Mucosa of descending colon (tissue), 3 donors: Measurements from ENCODE around the gene SLC6A3. TPM values are rescaled to one million over a fixed set of nuclear protein-coding genes. Genes with fewer than 3 reads are reported as not detected.

ENCODE experiments used
- ATAC-seq: fragments of 200-7000 bp; cut with Tn5 transposase; one replicate; pipeline ENCODE4 v1.9.1; 2020; ENCODE audit warnings: mild to moderate bottlenecking, moderate library complexity
- DNase-seq, 3 donors: peaks; one replicate each; pipeline ENCODE4 v3.0.0-alpha.2; 2020
- H3K36me3 ChIP-seq: fragments of 200-600 bp; one replicate; pipeline ENCODE4 v1.8.0; 2021; ENCODE audit warnings: low read depth, mild to moderate bottlenecking
- H3K4me1 ChIP-seq: fragments of 200-600 bp; one replicate; pipeline ENCODE4 v1.8.0; 2021; ENCODE audit warnings: low read depth, mild to moderate bottlenecking
- H3K4me3 ChIP-seq: fragments of 200-600 bp; one replicate; pipeline ENCODE4 v1.8.0; 2021; ENCODE audit warnings: mild to moderate bottlenecking
- H3K9me3 ChIP-seq: fragments of 200-600 bp; one replicate; pipeline ENCODE4 v1.8.0; 2021; ENCODE audit warnings: mild to moderate bottlenecking
- intact Hi-C, 2 donors: fragments of 100-400 bp; cut with DNase I in 1 of 2; cut with micrococcal nuclease in 1 of 2; formaldehyde crosslinking; loops; one replicate each; pipeline versions ENCODE4 v1.11.0 to v1.11.1; 2022; cut with DNase I, micrococcal nuclease
- total RNA-seq, 3 donors: library from RNA; stranded (reverse); fragmentation: NEBNext Ultra II Directional in 2 of 3; extraction: Animal tissue kit (Norgen Biotek cat#: 25700) in 2 of 3; gene quantifications; one replicate each; pipeline versions ENCODE4 v1.2.1 to v1.2.4, GENCODE V29; 2021 to 2023
- TF ChIP-seq, protein P1 (sequence below): fragments of 200-600 bp; IDR thresholded peaks from one replicate; pipeline ENCODE4 v1.8.0; 2022; ENCODE audit warnings: antibody characterized with exemption, mild to moderate bottlenecking
- donor health status: DM: no; HTN: no; CAD: no; lungs with moderate emphysema.
- donor health status: DM: no; HTN: no; CAD: no.
- donor health status: DM: no; HTN: yes; CAD: no.

SLC6A3 gene
- total RNA-seq, 3 donors from 2014 or later = not detected

DNA sequence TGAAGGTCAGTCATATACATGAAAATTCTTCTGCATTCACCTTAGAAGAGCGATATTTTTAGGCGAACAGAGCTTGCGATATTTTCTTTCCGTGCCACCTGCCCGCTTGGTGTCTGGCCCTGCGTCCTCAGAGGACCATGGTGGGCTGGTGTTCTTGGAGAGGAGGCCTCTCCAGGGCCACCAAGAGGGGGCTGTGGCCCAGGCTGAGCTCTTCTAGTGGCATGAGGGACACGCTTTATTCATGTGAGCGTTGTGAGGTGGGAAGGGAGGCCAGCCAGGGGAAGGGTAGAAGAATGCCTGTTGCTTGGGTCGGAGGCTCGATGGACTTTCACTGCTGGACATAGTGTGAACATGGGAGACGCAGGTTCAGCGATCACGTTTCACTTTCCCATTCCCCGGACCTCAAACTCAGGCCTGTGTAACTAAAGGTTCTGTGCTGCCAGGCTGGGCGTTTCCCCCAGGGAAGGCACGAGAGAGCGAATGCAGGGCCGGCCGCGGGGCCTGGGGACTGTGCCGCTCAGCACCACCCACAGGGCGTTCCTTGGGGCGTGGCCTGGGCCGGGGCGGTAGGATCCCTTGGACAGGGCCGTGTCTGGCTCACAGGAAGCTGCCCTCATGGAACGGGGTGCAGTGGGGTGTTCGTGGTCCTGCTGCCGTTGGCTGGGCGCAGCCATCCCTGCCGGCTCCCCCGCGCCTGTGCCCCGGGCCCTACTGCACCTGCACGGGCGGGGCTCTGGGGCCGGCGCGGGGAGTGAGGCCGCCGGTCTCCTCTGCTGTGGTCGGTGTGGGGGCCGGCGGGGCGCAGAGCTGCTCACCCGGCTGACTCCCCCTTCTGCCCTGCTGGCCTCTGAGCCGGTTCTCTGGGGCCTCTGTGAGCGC, 59.6 kb downstream of the SLC6A3 start:
- Histone ChIP-seq H3K9me3 (no peaks in the 10 kb centered on the region), H3K36me3 (no peaks in the 10 kb centered on the region), H3K4me3 (peak overlapping the region; percentile 26), H3K4me1 (peaks cover 10% of the 10 kb centered on the region)
- intact Hi-C loops = loop anchor here in 1 of 2 donors (10.0 kb wide), 1 partner anchor 259 kb away; no protein-coding TSS in a partner anchor
- DNase-seq (peak; percentile 95 to 96 (median 96)), ATAC-seq (peak; percentile 97)
- TF ChIP-seq, protein P1, sequence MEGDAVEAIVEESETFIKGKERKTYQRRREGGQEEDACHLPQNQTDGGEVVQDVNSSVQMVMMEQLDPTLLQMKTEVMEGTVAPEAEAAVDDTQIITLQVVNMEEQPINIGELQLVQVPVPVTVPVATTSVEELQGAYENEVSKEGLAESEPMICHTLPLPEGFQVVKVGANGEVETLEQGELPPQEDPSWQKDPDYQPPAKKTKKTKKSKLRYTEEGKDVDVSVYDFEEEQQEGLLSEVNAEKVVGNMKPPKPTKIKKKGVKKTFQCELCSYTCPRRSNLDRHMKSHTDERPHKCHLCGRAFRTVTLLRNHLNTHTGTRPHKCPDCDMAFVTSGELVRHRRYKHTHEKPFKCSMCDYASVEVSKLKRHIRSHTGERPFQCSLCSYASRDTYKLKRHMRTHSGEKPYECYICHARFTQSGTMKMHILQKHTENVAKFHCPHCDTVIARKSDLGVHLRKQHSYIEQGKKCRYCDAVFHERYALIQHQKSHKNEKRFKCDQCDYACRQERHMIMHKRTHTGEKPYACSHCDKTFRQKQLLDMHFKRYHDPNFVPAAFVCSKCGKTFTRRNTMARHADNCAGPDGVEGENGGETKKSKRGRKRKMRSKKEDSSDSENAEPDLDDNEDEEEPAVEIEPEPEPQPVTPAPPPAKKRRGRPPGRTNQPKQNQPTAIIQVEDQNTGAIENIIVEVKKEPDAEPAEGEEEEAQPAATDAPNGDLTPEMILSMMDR = no peak

DNA sequence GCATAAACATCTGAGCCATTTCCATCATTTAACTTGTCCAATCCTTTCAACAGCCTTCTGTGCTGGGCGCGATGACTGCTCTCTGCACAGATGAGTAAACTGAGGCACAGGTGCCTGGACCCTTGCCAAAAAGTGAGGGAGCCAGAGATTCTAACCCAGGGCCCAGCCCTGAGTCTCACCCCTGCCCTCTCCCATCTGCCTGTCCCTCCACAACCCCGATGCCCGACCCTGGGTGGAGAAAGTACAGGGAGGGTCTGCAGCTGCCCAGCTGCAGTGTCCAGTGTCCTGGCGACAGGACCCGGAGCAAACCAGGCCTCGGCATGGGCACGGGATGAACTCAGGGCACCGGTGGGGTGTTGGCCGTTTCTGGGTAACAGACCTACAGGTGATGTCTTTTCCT, 60.7 kb downstream of the SLC6A3 start:
- intact Hi-C loops = loop anchor here in 1 of 2 donors (10.0 kb wide), 1 partner anchor 260 kb away; no protein-coding TSS in a partner anchor
- Histone ChIP-seq H3K36me3 (no peaks in the 10 kb centered on the region), H3K4me3 (no peak overlapping the region), H3K4me1 (peaks cover 14% of the 10 kb centered on the region), H3K9me3 (no peaks in the 10 kb centered on the region)
- TF ChIP-seq, protein P1 = no peak
- ATAC-seq (no peak), DNase-seq (no peak)

DNA sequence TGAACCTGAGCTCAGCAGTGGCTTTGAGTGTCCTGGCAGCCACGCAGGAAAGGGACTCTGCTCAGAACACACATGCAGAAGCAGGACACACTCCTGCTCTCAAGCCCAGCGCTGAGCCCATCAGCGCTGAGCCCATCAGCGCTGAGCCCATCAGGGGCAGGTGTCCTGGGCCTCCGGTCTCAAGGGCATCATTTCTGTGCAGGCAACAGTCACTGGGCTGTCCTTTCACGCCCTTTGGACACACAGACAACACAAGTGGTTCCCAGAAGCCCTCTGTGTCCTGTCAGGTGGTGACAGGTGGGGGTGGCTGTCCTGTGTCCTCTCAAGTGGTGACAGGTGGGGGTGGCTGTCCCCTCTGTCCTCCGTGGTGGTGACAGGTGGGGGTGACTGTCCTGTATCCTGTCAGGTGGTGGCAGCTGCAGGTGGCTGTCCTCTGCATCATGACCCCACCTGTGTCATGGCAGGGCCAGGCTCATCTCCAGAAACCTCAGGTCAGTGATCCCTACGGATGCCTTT, 61.3 kb downstream of the SLC6A3 start:
- intact Hi-C loops = loop anchor here in 1 of 2 donors (10.0 kb wide), 1 partner anchor 261 kb away; no protein-coding TSS in a partner anchor
- ATAC-seq = no peak
- peaks cover 14% of the 10 kb centered on the region for H3K4me1 ChIP-seq
- no peak for DNase-seq
- H3K36me3 ChIP-seq = no peaks in the 10 kb centered on the region
- H3K4me3 ChIP-seq = no peak overlapping the region
- TF ChIP-seq, protein P1 = no peak
- no peaks in the 10 kb centered on the region for H3K9me3 ChIP-seq

DNA sequence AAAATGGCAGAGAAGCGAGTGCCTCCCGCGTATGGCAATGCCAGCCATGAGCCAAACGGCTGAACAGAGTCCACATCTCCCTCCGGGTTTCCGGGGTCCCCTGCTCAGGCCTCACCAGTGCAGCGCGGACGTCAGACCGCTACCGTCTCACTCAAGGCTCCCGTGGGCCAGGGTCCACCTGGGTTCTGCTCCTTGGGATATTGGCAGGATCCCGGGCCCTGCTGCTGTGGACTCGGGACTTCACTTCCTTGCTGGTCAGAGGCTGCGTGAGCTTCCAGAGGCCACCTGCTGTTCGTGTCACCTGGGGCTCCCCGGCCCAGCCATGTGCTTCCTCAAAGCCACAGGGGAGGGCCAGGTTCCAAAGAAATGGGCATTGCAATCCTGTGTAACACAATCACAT, 61.9 kb downstream of the SLC6A3 start:
- no peak for ATAC-seq
- no peaks in the 10 kb centered on the region for H3K9me3 ChIP-seq
- intact Hi-C loops = loop anchor here in 1 of 2 donors (10.0 kb wide), 1 partner anchor 261 kb away; no protein-coding TSS in a partner anchor

DNA sequence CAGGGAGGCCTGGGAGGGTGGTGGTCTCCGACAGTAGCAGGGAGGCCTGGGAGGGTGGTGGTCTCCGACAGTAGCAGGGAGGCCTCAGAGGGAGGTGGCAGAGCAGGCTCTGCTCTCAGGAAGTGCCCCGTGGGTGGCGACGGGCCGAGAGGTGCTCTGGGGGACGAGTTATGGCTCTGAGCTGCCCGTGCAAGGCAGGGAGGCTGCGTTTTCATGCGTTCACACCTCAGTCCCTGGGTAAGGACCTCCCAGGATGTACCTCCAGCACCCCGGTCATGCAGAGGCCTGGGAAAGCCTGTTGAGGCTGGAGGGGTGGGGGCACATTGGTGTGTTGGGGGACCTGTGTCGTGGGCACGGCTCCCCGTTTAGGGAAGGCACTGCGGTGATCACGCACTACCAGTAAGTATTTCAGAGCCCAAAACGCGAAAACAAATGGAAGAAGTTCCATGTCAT, 63.0 kb downstream of the SLC6A3 start:
- TF ChIP-seq, protein P1 = no peak
- Histone ChIP-seq H3K4me3 (no peak overlapping the region), H3K36me3 (no peaks in the 10 kb centered on the region), H3K4me1 (peaks cover 14% of the 10 kb centered on the region), H3K9me3 (no peaks in the 10 kb centered on the region)
- intact Hi-C loops = loop anchor here in 1 of 2 donors (10.0 kb wide), 1 partner anchor 263 kb away; no protein-coding TSS in a partner anchor
- DNase-seq (no peak), ATAC-seq (no peak)

More for the DNA sequence above, 61.9 kb downstream of the SLC6A3 start:
- TF ChIP-seq, protein P1 = no peak
- Histone ChIP-seq H3K4me1 (peaks cover 14% of the 10 kb centered on the region), H3K4me3 (no peak overlapping the region), H3K36me3 (no peaks in the 10 kb centered on the region)
- no peak for DNase-seq
